GM12878 (cell line): Measurements from ENCODE around the gene TMEM201. TPM values are rescaled to one million over a fixed set of nuclear protein-coding genes. Genes with fewer than 3 reads are reported as not detected.

ENCODE experiments used
- ATAC-seq: fragments of 200-7000 bp; cut with Tn5 transposase; 3 replicates; pipeline ENCODE4 v1.9.1; 2020; ENCODE audit warnings: mild to moderate bottlenecking, moderate library complexity
- Bru-seq: library from RNA; stranded (reverse); fragments of 400-500 nt; gene quantifications from one replicate; lab custom pipeline; 2021; lab: Mats Ljungman, UMichigan
- BruChase-seq, 2 experiments: library from RNA; stranded (reverse); fragments of 400-500 nt; gene quantifications; one replicate each; lab custom pipeline; 2021; lab: Mats Ljungman, UMichigan
- BruUV-seq: library from RNA; stranded (reverse); fragments of 400-500 nt; replicated peaks from 2 replicates; lab custom pipeline; 2021; lab: Mats Ljungman, UMichigan
- CTCF ChIA-PET: fragments of 300-600 bp; sonication (Branson Sonifier 250); formaldehyde crosslinking; extraction: SDS; loops from one replicate; lab custom pipeline; 2021; ENCODE audit warnings: inconsistent platforms; lab: Yijun Ruan, JAX
- POLR2A ChIA-PET: fragments of 350-600 bp; formaldehyde crosslinking; extraction: SDS; loops from one replicate; lab custom pipeline; 2021; ENCODE audit warnings: inconsistent platforms; lab: Charles Lee
- RAD21 ChIA-PET: fragments of 300-600 bp; sonication (Branson Sonifier 250); formaldehyde crosslinking; loops from one replicate; lab custom pipeline; 2023; ENCODE audit warnings: antibody characterized with exemption; ENCODE audit not compliant: unreplicated experiment; lab: Charles Lee
- SMC1A ChIA-PET: fragments of 300-600 bp; sonication (Branson Sonifier 250); formaldehyde crosslinking; loops from one replicate; lab custom pipeline; 2023; ENCODE audit not compliant: unreplicated experiment, uncharacterized antibody; lab: Charles Lee
- DNase-seq: peaks from one replicate; pipeline ENCODE4 v3.0.0-alpha.2; 2011; ENCODE audit warnings: low read depth, low spot score
- FAIRE-seq: peaks from 3 replicates; lab custom pipeline; 2011; peaks lifted over from hg19 to GRCh38; lab: Jason Lieb, UNC
- H2AFZ ChIP-seq: 2 replicates; pipeline ENCODE4 v1.6.0; 2011; ENCODE audit warnings: low read depth, low read length, control low read depth; ENCODE audit not compliant: control insufficient read depth
- H3K27ac ChIP-seq: 2 replicates; pipeline ENCODE4 v1.5.1; 2011; ENCODE audit warnings: control low read depth; ENCODE audit not compliant: control insufficient read depth, insufficient read depth
- H3K27me3 ChIP-seq, 2 experiments: replicated peaks in 1 of 2; 2 replicates each; pipeline versions ENCODE4 v1.6.0 to v1.6.1; 2011; ENCODE audit warnings: low read length in 1 of 2; ENCODE audit not compliant: control insufficient read depth in 2 of 2, insufficient read depth in 2 of 2
- H3K36me3 ChIP-seq, 2 experiments: 2 replicates each; pipeline ENCODE4 v1.5.1; 2011; ENCODE audit warnings: low read length in 1 of 2; ENCODE audit not compliant: control insufficient read depth in 2 of 2, insufficient read depth in 2 of 2
- H3K4me1 ChIP-seq: 2 replicates; pipeline ENCODE4 v1.6.1; 2011; ENCODE audit warnings: mild to moderate bottlenecking, low read length, moderate library complexity, mixed read lengths; ENCODE audit not compliant: control insufficient read depth, insufficient read depth
- H3K4me2 ChIP-seq: 2 replicates; pipeline ENCODE4 v1.6.0; 2011; ENCODE audit warnings: control low read depth; ENCODE audit not compliant: control insufficient read depth, insufficient read depth
- H3K4me3 ChIP-seq: fragments of 200-600 bp; sonication (generic); 2 replicates; pipeline ENCODE4 v1.5.1; 2016
- H3K79me2 ChIP-seq: 2 replicates; pipeline ENCODE4 v1.6.0; 2011; ENCODE audit warnings: low read length; ENCODE audit not compliant: control insufficient read depth, insufficient read depth
- H3K9ac ChIP-seq: 2 replicates; pipeline ENCODE4 v1.8.0; 2011; ENCODE audit warnings: low read length, control low read depth, mixed read lengths; ENCODE audit not compliant: control insufficient read depth, insufficient read depth
- H3K9me3 ChIP-seq: replicated peaks from 3 replicates; pipeline ENCODE4 v1.5.1; 2011; ENCODE audit warnings: mild to moderate bottlenecking, low read length; ENCODE audit not compliant: control insufficient read depth, insufficient read depth
- H4K20me1 ChIP-seq: 2 replicates; pipeline ENCODE4 v1.6.0; 2011; ENCODE audit not compliant: control insufficient read depth, insufficient read depth
- CHD2 ChIP-seq: IDR thresholded peaks from 2 replicates; pipeline ENCODE4 v1.6.1; 2011; ENCODE audit warnings: low read depth, low read length, improper control_type of control experiment, borderline replicate concordance
- NR2C1 ChIP-seq: fragments of 450-650 bp; IDR thresholded peaks from 2 replicates; pipeline ENCODE4 v1.6.1; 2017; ENCODE audit warnings: antibody characterized with exemption, mild to moderate bottlenecking, moderate library complexity
- PML ChIP-seq: IDR thresholded peaks from 2 replicates; pipeline ENCODE4 v1.6.1; 2012; ENCODE audit warnings: low read length, inconsistent platforms
- PRDM15 ChIP-seq: fragments of 450-650 bp; formaldehyde crosslinking; IDR thresholded peaks from 2 replicates; pipeline ENCODE4 v1.4.0; 2020; ENCODE audit warnings: mild to moderate bottlenecking, moderate library complexity
- RAD21 ChIP-seq: IDR thresholded peaks from 2 replicates; pipeline ENCODE4 v1.6.1; 2011; ENCODE audit warnings: mild to moderate bottlenecking, low read depth, low read length, moderate library complexity; ENCODE audit not compliant: insufficient read depth
- RB1 ChIP-seq: fragments of 450-650 bp; formaldehyde crosslinking; IDR thresholded peaks from 2 replicates; pipeline ENCODE4 v1.6.1; 2017; ENCODE audit warnings: mild to moderate bottlenecking, borderline replicate concordance
- RUNX3 ChIP-seq: IDR thresholded peaks from 2 replicates; pipeline ENCODE4 v1.6.1; 2012; ENCODE audit warnings: low read length, inconsistent platforms
- SPI1 ChIP-seq: IDR thresholded peaks from 2 replicates; pipeline ENCODE4 v1.6.1; 2011; ENCODE audit warnings: low read depth, mild to moderate bottlenecking, low read length, moderate library complexity, borderline replicate concordance; ENCODE audit not compliant: insufficient read depth
- YBX1 ChIP-seq: fragments of 450-650 bp; IDR thresholded peaks from 2 replicates; pipeline ENCODE4 v1.6.1; 2016; ENCODE audit warnings: antibody characterized with exemption
- ZNF592 ChIP-seq: fragments of 450-650 bp; IDR thresholded peaks from 2 replicates; pipeline ENCODE4 v1.6.1; 2017; ENCODE audit warnings: mild to moderate bottlenecking, moderate library complexity
- ZNF622 ChIP-seq: fragments of 450-650 bp; IDR thresholded peaks from 2 replicates; pipeline ENCODE4 v1.6.1; 2017; ENCODE audit warnings: mild to moderate bottlenecking, inconsistent platforms
- WGBS: methylation state at CpG from one replicate; pipeline ENCODE4 v1.1.6; 2016; ENCODE audit warnings: low lambda C conversion rate; ENCODE audit not compliant: insufficient replicate concordance, insufficient coverage; ENCODE audit errors: missing lambda C conversion rate; 5-methylcytosine and 5-hydroxymethylcytosine counted together
- in situ Hi-C: fragments of 300-500 bp; cut with MboI; formaldehyde crosslinking; loops from 9 replicates; pipeline ENCODE4 v1.14.3; 2018; ENCODE audit warnings: mixed read lengths
- intact Hi-C: fragments of 100-400 bp; cut with micrococcal nuclease; formaldehyde crosslinking; loops from one replicate; pipeline ENCODE4 v1.14.2; 2022; ENCODE audit not compliant: unreplicated experiment
- long read RNA-seq, 2 experiments: library from polyadenylated mRNA; unstranded; transcript quantifications; one replicate each; pipeline ENCODE4 v2.0.0, GENCODE V29; 2019 to 2020
- polyA minus RNA-seq, 3 experiments: library from RNA; depleted of rRNA, polyadenylated mRNA; stranded (reverse); fragments of >200 nt; gene quantifications; 2 replicates each; pipeline ENCODE4 v1.2.3, GENCODE V29; 2011
- polyA plus RNA-seq, 11 experiments: library from polyadenylated mRNA; depleted of rRNA in 4 of 11; unstranded in 6 of 11; stranded (reverse) in 5 of 11; fragments of >200 nt; fragmentation: Nextera tagmentation in 4 of 11; fragmentation: Illumina TruSeq in 1 of 11; extraction: Ambion mirVana in 4 of 11; extraction: Trizol in 1 of 11; gene quantifications; 1 replicate in 1 of 11; 2 replicates in 10 of 11; pipeline versions ENCODE4 v1.2.1 to v1.2.3, GENCODE V29; 2011 to 2016; ENCODE audit warnings: inconsistent platforms in 2 of 11, missing spikeins in 2 of 11, low read depth in 1 of 11
- total RNA-seq, 4 experiments: library from RNA; depleted of rRNA in 3 of 4; stranded (reverse); fragments of >200 nt in 3 of 4; fragmentation: Illumina TruSeq in 1 of 4; extraction: Trizol in 1 of 4; gene quantifications; 2 replicates each; pipeline versions ENCODE4 v1.2.1 to v1.2.3, GENCODE V29; 2013 to 2021

TMEM201 gene
- total RNA-seq (2013; cell fraction: nucleolus; rRNA removed), result 28.8 and 32.8 TPM in 2 replicates
- total RNA-seq (2014; rRNA removed) (6.9 and 8.4 TPM in 2 replicates), total RNA-seq (2014; rRNA removed; fragmentation: Illumina TruSeq; extraction: Trizol) (2.8 and 2.9 TPM in 2 replicates), total RNA-seq (2021) (24.5 and 26.6 TPM in 2 replicates), polyA plus RNA-seq (2011; rRNA removed) (0.78 and 1.9 TPM in 2 replicates), polyA plus RNA-seq (2014; fragmentation: Illumina TruSeq; extraction: Trizol) (1.6 and 3.7 TPM in 2 replicates), polyA plus RNA-seq (2014; fragmentation: Nextera tagmentation; extraction: Ambion mirVana) (under 1 TPM; 0.13 to 0.33 TPM), polyA plus RNA-seq (2014; rRNA removed) (11.3 and 12.5 TPM in 2 replicates), polyA plus RNA-seq (2016; fragmentation: Nextera tagmentation; extraction: Ambion mirVana) (10 to 100 TPM; 13.0 to 17.8 TPM), polyA minus RNA-seq (2011; rRNA and poly(A)+ RNA removed) (3.7 and 7.5 TPM in 2 replicates), Bru-seq, nascent RNA (percentile 55 among the genes with signal in this experiment), BruChase-seq, experiment 1, labeled RNA remaining after a 6-hour chase (percentile 54 among the genes with signal in this experiment), BruChase-seq, experiment 2, labeled RNA remaining after a 2-hour chase (percentile 55 among the genes with signal in this experiment)
- 3.0 TPM for polyA plus RNA-seq (2011; ENCODE audit: low read depth)
- 2.9 and 3.3 TPM in 2 replicates for polyA plus RNA-seq (2011; cell fraction: cytosol; rRNA removed)
- 18.5 and 27.8 TPM in 2 replicates for polyA plus RNA-seq (2011; cell fraction: nucleus; rRNA removed)
- 7.9 and 8.5 TPM in 2 replicates for polyA plus RNA-seq (2012)
- polyA minus RNA-seq (2011; cell fraction: cytosol; rRNA and poly(A)+ RNA removed), result 6.1 and 8.2 TPM in 2 replicates
- polyA minus RNA-seq (2011; cell fraction: nucleus; rRNA and poly(A)+ RNA removed), result 10.6 and 23.4 TPM in 2 replicates
- long read RNA-seq, experiment 1, partial matches to known transcripts, result 1 of 4 reads
- long read RNA-seq, experiment 1, other reads (novel, unspliced or antisense), result 2 of 4 reads
- long read RNA-seq, experiment 2, partial matches to known transcripts, result 0 of 5 reads
- long read RNA-seq, experiment 2, other reads (novel, unspliced or antisense), result 5 of 5 reads

DNA sequence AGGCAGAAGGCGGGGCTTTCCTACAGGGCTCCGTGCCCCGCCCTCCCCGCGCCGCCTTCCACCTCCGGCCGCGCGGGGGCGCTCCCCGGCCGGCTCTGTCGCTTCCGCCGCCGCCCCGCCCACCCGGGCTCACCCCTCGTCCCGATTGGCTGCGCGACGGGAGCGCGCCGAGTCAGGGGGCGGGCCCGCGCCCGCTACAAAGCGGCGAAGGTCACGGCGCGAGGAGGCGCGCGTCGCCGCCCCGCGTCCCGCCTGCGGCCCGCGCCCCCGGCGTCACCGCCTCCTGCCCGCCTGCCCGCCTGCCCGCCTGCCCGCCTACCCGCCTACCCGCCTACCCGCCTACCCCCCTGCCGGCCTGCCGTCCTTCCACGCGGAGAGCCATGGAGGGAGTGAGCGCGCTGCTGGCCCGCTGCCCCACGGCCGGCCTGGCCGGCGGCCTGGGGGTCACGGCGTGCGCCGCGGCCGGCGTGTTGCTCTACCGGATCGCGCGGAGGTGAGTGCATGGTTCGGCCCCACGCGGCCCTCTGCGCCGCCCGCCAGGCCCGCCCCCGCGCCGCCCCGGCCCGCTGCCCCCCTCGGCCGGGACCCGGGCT lies at the start of gene TMEM201:
TSS of gene TMEM201 (plus strand) at position 361 of the 593 bp plus-strand sequence. CDS start at position 381, 20 bp downstream.
- H3K79me2 ChIP-seq, result peaks cover 44% of the 10 kb centered on the region
- no peaks in the 10 kb centered on the region for H3K9me3 ChIP-seq
- FAIRE-seq (peak; percentile 82), DNase-seq (peak; percentile 46), ATAC-seq (peak; percentile 78)
- BruUV-seq, result no TSS peak
- in situ Hi-C loops (no loop called here), intact Hi-C loops (loop anchor here (2.0 kb wide), 1 partner anchor 64 kb away; no protein-coding TSS in a partner anchor)
- RAD21 ChIA-PET, result interaction anchor here (0.9 to 2.9 kb wide), 4 partner anchors 28 to 42 kb away, joined by 3 to 13 read pairs (median 4); no protein-coding TSS in a partner anchor
- peak within 1 kb of the TSS; percentile 95 for H3K4me2 ChIP-seq
- CTCF ChIA-PET, result interaction anchor here (0.5 to 1.5 kb wide), 17 partner anchors 9 to 322 kb away, joined by 3 to 9 read pairs (median 4); no protein-coding TSS in a partner anchor
- H3K36me3 ChIP-seq, result no peaks in the 10 kb centered on the region
- WGBS, result 1% methylated on average over 16 of the region's 94 CpGs
- H3K4me3 ChIP-seq, result peak within 1 kb of the TSS; percentile 73
- no peaks in the 10 kb centered on the region for H3K27me3 ChIP-seq
- SMC1A ChIA-PET, result interaction anchor here (0.9 to 1.1 kb wide), 4 partner anchors 73 to 275 kb away, joined by 3 to 6 read pairs (median 4); no protein-coding TSS in a partner anchor
- peak within 1 kb of the TSS; percentile 81 for H3K9ac ChIP-seq
- H3K27ac ChIP-seq, result peak within 1 kb of the TSS; percentile 67
- H3K4me1 ChIP-seq, result peaks cover 26% of the 10 kb centered on the region
- POLR2A ChIA-PET, result interaction anchor here (0.6 to 1.6 kb wide), 4 partner anchors 40 to 197 kb away, joined by 3 to 5 read pairs (median 4); partner anchors contain the start of gene SLC25A33
- no peaks in the 10 kb centered on the region for H4K20me1 ChIP-seq
- H2AFZ ChIP-seq, result peak within 1 kb of the TSS; percentile 95
- TF ChIP-seq PRDM15 (CRISPR knock-in tag), result no peak
- TF ChIP-seq YBX1, result no peak
- TF ChIP-seq RB1, result peak; percentile 40; the same call in 1 of the 2 replicates
- TF ChIP-seq PML, result no peak
- TF ChIP-seq ZNF622, result no peak
- TF ChIP-seq ZNF592, result peak; percentile 78; the same call in 1 of the 2 replicates
- TF ChIP-seq RAD21, result peak; percentile 40; the same call in 1 of the 2 replicates
- TF ChIP-seq CHD2, result no peak
- TF ChIP-seq NR2C1, result peak; percentile 77
- TF ChIP-seq RUNX3, result no peak
- no peak for TF ChIP-seq SPI1
